HG02973 (cell line): ENCODE data around the gene CXXC5.

Source experiments
- ATAC-seq: cut with Tn5 transposase; IDR thresholded peaks from one replicate; pipeline ENCODE4 v1.9.1; 2021; ENCODE audit warnings: moderate library complexity; ENCODE audit not compliant: unreplicated experiment

The CXXC5 gene

DNA sequence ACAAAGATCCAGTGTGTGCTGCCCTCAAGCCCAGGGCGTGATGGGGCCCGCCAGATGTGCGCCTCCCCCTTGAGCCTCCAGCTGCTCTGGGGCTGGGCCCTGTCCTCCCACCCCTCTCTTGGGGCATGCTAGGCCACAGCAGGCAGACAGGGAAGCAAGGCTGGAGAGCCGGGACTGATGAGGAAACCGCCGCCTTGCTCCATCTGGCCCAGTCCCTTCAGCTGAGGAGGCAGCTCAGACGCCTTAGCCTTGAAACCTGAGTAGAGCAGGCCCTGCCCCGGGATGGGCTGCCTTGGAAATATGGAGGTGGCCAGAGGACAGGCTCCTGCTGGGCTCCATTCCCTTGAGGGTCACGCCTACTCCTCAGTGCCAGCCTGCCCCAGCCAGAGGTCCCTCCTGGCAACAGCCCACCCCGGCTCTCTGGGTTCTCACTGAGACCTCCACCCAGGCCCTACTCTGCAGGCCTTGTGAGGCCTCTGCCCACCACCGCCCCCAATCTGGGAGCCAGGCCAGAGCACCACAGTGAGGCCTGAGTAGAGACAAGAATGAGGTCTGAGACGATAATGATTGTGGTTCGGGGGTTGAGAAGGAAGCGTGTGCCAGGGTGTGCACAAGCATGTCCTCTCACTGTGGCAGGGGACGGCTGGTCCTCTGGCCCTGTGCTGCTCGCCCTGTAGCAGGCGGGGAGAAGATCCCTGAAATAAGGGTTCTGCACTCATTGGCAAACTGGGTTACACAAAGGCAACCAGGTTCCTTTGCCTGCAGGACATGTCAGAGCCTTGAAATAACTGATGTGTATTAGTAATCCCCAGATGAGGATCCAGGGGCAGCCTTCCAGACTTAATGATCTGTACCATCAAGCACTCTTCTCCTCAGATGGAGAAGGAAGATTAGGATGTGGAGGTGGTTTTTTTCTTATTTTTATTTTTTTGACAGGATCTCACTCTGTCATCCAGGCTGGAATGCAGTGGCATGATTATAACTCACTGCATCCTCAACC, 30.9 kb downstream of the CXXC5 start:
- no peak for ATAC-seq

DNA sequence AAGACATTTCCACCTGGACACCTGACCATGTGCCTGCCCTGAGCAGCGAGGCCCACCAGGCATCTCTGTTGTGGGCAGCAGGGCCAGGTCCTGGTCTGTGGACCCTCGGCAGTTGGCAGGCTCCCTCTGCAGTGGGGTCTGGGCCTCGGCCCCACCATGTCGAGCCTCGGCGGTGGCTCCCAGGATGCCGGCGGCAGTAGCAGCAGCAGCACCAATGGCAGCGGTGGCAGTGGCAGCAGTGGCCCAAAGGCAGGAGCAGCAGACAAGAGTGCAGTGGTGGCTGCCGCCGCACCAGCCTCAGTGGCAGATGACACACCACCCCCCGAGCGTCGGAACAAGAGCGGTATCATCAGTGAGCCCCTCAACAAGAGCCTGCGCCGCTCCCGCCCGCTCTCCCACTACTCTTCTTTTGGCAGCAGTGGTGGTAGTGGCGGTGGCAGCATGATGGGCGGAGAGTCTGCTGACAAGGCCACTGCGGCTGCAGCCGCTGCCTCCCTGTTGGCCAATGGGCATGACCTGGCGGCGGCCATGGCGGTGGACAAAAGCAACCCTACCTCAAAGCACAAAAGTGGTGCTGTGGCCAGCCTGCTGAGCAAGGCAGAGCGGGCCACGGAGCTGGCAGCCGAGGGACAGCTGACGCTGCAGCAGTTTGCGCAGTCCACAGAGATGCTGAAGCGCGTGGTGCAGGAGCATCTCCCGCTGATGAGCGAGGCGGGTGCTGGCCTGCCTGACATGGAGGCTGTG, 32.4 kb downstream of the CXXC5 start:
- no peak for ATAC-seq

DNA sequence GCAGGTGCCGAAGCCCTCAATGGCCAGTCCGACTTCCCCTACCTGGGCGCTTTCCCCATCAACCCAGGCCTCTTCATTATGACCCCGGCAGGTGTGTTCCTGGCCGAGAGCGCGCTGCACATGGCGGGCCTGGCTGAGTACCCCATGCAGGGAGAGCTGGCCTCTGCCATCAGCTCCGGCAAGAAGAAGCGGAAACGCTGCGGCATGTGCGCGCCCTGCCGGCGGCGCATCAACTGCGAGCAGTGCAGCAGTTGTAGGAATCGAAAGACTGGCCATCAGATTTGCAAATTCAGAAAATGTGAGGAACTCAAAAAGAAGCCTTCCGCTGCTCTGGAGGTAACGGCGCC, 32.9 kb downstream of the CXXC5 start:
- no peak for ATAC-seq

DNA sequence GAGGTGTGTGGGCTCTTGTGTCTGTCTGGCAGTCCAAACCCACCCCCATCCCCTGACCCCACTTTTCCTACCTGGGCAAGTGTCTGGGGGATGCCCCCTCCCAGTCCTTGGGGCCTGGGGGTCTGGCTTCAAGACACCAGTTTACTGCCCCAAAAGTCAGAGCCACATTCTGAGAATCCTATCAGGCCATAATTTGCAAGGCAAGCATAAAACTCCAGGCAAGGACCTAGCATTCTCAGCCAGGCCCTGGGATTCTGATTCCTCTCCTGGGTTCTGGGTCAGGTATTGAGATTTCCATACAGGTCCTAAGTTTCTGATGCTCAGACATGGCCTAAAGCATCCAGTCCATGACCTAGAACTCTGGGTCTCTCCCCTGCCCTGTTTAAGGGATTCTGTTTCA, 33.3 kb downstream of the CXXC5 start:
- no peak for ATAC-seq

DNA sequence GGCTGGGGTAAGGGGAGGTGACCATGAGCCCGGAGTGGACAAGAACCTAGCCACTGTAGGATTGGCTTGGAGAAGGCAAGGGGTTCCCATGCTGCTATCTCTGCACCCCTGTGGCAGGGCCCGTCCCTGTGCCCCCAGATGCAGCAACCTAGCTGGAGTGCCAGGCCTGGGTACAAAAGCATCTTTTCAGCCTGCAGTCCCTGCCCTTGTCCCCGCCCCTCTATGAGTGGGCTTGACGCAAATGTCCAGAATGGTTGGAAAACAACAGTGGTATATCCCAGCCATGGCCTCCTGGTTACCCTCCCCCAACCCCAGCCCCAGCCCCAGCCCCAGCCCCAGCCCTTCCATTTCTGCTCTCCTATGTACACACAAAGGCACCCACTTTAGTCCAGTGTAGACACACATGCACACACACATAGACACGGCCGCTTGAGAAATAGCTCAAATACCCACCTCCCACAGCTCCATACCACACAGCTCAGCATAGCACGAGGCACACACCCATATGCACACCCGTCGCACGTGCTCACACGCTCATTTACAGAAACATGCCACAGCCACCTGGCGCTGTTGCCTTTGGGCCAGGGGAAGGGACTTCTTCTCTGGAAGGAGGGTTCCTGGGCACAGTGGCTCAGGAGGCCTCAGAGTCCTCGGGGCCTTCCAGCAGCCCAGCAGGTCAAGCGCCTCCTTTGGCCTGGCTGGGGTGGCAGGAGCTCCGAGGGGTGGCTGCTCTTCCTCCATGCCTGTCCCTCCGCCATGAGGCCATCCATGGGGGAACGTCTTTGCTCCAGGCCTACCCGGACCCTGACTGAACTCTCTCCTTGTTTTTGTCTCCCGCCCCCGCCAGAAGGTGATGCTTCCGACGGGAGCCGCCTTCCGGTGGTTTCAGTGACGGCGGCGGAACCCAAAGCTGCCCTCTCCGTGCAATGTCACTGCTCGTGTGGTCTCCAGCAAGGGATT, 34.1 kb downstream of the CXXC5 start:
- ATAC-seq, result no peak

DNA sequence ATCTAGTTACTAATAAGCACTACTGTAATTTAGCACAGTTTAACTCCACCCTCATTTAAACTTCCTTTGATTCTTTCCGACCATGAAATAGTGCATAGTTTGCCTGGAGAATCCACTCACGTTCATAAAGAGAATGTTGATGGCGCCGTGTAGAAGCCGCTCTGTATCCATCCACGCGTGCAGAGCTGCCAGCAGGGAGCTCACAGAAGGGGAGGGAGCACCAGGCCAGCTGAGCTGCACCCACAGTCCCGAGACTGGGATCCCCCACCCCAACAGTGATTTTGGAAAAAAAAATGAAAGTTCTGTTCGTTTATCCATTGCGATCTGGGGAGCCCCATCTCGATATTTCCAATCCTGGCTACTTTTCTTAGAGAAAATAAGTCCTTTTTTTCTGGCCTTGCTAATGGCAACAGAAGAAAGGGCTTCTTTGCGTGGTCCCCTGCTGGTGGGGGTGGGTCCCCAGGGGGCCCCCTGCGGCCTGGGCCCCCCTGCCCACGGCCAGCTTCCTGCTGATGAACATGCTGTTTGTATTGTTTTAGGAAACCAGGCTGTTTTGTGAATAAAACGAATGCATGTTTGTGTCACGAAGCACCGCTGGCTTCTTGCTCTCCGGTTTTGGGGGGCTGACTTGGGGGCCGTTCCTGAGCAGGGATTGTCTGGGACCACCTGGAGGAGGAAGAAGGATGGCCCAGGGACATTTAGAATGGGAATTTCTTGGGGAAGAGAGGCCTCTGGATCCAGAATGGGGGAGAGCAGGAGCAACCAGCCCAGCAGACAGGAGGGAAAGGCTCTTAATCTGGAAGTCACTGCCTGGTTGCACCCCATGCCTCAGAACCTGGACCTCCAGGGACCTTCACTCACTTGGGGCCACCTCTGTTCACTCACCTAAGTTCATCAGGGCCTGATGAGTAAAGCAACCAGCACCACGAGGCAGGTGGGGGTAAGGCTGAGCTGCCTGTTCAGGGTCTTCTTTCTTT, 35.4 kb downstream of the CXXC5 start:
- ATAC-seq, result no peak

DNA sequence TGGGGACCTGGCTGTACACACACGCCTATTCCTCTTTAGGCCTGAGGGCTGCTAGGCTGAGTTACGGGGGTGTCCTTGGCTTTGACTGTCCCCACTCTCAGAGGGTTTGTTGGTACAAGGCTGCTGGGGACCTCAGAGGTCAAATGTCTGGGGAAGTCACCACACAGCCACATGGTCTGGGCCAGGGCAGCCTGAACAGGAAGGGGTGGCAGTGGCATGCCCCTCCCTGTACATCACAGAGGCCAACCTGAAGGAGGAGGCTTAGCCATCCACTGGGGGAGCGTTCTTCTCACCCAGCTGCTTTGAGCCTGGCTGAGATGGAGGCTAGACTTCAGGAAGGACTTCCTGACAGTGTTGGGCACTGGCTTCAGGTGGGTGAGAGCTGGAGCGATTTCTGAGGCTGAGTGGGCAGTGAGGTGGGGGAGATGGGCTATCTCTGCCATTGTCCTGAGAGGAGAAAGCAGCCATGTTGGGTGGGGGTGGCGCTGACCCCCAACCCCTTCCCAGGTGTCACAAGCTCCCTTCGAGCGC, 36.3 kb downstream of the CXXC5 start:
- ATAC-seq, result no peak

DNA sequence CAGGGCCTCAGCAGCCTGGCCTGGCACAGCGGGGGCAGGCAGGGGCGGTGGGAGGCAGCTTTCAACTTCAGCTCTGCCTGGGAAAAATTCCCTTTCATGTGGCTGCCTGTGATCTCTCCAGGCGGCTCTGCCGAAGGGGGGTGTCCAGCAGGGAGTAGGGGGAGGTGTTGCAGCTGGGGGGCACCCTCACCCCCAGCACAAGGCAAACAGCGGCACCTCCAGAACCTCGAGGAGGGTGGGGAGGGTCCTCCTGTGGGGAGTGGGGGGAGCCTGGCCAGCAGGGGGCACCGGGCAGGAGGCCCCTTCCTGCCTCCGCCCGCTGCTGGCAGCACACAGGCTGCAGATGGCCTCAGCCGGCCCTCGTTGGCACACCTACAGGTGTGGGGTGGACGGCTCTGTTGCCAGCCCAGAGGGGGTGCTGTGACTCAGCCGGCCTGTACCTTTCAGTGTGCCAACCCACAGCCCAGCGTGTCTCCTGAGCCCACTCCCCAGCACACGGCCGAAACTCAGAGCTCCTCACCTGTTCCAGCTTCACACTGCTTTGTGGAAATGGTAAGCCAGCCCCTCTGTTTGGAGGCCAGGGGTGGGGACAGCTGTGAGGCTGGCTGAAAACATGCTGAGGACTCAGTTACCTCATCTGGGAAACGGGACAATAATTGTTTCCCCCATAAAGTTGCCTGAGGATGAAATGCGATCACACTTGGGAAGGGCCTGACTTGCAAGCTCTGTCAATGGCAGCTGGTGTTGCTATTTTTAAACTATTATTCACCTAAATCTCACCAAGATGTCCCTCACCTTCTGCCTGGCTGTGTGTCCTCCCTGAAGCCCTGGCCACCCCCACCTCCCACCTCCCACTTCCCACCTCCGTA, 37.0 kb downstream of the CXXC5 start:
- no peak for ATAC-seq

DNA sequence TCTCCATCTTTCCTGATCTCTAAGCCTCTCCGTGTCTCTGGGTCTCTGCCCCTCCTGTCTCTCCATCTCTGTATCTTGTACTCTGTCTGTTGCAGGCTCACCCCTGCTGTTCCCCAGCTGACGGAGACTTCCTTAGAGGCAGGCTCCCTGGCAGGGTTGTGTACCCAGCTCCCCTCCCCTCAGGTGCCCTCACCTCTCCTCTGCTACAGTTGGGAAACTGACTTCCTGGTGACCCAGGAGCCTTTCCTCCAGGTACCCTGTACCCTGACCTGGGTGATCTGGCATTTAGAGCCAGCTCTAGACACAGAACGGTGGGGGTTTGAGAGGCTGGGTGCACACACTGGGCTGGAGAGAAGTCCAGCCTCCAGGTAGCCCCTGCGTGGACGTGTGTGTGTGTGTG, 37.7 kb downstream of the CXXC5 start:
- no peak for ATAC-seq

DNA sequence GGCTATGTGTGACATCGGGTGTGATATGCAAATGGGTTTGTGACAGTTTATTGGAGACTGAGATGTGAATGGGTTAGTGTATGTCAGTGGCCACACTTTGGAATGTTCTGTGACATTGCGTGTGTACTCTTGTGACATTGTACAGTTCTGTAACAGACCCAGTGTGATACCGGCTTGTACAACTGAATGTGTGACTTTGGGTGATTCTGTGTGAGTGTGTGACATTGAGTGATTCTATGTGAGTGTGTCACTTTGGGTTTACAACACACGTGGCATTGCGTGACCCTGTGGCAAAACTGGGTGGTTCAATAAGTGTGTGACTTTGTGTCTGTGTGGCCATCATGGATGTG, 38.2 kb downstream of the CXXC5 start:
- no peak for ATAC-seq

DNA sequence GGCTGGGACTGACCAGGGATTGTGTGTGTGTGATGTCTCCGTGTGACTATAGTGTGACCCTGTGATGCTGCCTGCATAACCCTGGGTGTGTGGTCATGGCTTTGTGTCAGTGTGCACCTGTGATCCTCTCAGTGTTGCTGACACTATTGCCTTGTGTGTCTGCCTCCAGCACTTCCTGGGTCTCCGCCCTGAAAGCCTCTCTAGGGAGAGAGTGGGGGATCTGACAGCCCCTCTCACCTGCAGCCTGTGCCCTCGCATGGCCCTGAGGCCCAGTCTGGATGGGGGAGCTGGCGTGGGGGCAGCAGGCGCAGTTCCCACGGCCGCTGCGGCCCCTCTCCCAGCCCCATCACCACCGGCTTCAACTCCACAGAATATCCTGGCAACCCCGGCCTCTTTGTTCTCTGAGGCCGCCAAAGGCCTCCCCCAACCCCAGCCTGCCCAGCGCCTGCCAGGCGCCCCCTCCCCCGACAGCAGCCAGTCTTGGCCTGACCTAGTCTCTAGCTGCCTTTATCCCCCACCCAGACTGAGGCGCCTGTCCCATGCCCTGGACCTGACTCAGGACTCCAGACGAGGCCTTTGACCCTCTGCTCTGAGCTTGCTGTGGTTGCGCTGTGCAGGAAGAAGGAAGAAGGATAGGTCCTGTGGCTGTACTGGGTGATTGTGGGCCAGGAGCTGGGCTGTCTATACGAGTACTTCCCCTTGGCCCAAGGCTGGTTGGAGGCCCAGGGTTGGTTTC, 38.7 kb downstream of the CXXC5 start:
- ATAC-seq, result no peak

DNA sequence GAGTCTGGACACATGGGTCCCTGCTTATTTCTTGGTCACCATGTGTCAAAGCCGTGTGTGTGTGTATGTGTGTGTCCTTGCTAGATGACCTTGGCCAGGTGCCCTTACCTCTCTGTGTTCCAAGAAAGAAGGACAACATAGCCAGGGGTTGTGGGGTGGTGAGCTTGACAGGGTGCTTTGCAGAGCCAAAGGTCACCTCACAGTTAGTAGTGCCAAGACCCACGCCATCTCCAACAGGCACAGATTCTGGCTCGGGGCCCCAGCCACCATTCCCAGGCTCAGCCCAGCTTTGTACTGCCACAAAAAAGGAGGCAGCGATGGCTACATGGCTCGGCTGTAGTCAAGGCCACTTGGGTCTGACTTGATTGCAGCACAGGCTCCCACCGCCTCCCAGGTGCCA, 39.5 kb downstream of the CXXC5 start:
- no peak for ATAC-seq

DNA sequence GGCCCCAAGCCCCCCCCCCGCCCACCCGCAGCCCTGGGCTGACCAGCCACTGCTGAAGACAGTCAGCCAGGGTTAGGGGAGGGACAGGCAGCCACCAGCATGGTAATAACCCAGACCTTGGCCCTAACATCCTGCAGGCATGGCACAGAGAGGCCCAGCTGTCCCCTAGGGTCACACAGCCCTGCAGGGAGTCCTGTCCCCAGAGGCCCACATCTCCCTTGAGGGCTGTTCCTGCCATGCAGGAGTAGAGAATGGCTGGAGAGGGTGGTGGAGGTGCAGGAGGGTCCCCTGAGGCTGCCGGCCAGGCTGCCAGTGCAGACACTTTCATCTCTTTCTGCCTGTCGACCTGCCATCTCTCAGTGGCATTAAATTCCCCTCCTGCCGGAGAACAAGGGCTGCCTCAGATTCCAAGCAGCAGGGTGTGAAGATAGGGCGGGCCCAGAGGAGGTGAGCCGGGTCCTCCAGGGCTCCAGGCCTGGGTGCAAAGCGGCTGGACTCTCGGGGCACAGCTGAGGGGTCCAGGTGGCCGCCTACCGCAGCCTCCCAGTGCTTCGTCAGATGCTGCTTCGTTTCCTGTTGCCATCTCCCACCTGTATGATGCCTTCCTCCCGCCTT, 40.0 kb downstream of the CXXC5 start:
- ATAC-seq, result no peak

DNA sequence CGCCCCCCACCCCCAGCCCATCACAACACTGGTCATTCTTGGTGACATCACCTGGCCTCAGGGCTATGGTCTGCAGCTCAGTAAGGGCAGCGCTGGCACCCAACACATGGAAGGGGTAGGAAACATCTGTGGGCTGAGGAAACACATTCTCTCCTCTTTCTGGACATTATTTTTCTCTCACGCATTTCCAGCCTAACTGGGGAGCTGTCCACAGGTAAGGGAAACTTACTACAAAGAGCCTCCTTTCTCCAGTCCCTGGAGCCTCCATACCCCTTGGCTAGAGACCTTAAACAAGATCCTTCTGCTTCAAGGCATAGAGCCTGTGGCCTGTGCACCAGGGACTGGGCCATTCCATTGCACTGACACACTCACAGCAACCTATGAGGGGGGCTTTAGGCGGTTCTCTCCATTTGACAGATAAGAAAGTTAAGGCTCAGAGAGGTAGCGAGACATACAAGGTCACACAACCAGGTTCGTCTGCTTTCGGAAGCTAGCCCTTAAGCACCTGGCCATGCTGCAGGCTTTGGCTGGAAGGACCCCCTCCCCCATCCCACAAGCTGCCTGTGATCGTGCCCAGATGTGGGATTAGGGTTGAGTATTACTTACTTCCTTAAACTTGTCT, 40.7 kb downstream of the CXXC5 start:
- no peak for ATAC-seq

DNA sequence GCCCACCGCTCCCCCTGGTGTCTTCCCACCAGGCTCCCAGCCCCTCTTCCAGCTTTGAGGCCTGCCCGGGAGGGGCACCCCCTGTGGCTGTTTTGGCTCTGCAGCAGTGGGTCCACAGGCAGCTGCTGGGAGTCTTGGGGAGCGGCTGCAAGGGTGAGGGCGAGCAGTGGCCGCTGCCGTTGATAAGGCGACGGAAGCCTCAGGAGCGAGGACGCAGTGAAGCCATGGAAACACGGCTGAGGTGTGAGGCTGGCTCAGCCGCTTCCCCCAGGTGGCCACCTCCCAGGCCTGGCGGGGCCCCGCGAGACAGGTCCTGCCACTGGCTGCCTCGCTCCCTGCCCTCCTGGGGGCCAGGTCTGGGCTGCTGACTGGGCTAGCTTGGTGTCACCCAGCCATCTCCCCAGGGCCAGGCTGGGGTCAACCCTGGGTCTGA, 41.5 kb downstream of the CXXC5 start:
- ATAC-seq, result no peak

DNA sequence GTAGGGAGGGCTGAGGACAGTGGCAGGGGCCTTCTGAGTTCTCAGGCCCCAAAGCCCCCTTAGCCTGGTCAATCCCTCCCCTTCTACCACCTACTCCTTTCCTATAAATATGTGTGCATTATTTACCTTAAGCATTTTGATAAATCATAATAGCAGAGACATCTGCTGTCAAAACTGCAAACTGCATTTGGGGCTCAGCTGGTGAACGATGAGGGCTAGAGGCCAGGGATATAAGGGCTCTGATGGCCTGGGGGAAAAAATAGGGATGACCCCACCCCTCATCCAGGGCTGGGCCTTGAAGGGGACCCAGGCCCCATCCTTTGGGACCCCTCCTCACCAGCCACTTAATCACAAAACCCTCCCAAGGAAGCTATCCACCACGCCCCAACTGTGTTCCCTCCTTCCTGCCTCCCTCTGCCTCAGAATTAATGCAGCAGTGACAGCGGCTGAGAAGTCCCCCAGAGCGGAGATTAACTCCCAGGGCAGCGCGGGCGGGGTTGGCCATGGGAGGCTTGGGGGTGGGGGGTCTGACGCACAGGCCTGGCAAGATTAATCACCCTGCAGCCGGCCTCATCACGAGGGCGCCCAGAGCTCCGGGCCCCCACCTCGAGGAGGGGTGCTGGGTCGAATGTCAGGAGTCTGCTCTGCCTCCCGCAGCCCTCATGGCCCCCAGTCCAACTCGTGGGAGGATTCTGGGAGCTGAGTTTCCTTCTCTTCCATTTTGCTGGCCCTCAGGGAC, 42.1 kb downstream of the CXXC5 start:
- ATAC-seq, result no peak
